Measurements from ENCODE around the gene ABCF2.
A peak's percentile ranks its signal among the peaks of the same experiment; 100 is the strongest.

ABCF2 gene

DNA sequence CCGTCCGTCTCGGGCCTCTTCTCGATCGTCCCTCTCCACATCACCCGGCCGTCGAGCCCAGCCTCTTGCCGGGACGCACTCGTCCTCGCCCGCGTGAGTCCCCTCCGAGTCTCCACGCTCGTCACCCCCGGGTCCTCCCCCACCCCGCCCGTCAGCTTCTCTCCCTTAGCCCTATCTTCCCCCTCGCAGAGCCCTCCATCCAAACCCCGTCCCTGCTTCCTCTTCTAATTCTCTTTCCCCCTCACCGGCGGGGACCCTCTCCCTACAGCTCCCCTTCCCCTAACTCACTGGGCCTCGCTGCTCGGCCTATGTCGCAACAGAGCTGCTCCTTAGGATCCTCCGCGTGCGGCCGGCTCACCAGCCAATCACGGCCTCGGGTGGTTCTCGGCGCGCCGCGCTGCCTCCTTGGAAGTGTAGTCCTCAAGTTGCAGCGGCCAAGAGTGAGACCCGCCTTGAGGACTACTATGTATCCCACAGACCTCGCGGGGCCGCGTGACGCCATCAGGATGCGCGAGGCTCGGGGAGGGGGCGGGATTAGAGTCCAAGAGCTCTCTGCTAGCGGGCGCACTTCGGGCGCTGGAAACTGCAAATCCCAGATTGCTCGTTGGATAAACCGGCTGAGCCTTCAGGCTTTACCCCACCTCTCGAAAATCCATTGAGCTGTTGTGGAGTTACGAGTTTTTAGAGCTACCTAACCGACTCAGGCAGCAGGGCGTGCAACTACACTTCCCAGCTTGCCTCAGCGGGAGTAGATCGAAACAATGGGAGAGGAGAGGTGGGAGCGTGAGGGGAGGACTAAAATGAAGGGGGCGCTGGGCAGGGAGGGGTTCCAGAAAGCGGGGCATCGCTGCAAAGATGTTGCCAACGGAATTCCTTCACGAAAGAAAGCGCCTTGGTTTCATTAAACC lies at the start of gene ABCF2:
TSS of gene ABCF2 (minus strand) at position 331 of the 908 bp plus-strand sequence. CDS start 747 bp downstream, outside the sequence.
- DNase-seq, result peak; percentile 95

GRCh38 chr7:151275813-151276577 lies 49.0 kb upstream of the ABCF2 start:
- no peak for DNase-seq

DNA sequence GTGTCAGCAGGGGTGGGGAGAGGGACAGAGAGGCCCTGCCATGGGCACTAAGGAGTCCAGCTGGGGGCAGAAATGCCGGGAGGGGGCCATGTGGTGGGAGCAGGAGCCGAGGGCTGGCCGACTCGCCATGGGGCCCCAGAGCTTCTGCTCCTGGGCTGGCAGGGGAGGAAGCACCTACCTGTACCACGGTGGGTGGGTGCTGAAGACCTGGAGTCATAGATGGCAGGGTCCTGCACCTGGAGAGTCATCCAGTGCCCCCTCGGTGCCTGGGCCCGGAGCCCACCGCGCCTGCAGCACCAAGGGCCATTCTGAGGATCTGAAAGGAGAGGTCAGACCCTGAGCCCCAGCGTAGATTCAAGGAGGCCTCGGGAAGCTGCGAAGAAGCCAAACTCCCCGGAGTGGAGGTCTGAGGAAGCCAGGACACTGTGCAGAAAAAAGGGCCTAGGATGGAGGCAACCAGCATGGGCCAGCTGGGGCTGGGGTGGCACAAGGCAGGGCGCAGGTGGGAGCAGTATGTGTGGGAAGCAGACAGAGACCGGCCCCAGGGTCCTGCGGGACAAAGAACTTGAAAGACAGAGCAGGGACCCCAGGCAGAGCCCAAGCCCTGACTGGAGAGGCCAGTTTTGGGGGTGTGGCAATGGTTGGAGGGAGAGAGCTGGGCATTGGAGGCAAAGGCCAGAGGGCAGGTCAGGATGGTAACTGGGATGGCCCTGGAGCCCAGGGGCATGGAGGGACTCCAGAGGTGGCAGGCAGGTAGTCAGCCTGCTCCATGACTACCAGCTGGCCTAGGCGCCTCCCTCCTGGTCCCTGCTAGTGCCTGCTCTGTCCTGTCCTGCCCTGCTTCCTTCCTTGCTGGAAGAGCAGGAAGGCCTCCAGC lies 48.2 kb upstream of the ABCF2 start:
- no peak for DNase-seq

DNA sequence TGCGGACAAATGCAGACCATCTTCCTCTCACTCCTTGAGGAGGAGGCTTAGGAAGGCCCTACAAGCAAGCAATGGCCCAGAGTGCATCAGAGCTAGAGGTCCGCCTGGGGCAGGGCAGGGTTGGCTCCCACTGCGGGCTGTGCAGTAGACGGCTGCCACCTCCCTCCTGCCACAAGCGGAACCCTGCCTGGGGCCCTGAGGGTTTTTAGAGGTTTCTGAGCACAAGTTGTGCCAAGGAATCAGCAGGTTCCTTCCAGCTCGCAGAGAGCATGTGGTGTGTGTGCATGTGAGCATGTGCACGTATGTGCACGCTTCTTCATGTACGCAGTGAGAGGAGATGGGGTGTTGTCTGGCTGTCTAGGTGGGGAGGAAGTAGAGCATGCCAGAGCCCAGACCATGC lies 47.4 kb upstream of the ABCF2 start:
- DNase-seq, result no peak

DNA sequence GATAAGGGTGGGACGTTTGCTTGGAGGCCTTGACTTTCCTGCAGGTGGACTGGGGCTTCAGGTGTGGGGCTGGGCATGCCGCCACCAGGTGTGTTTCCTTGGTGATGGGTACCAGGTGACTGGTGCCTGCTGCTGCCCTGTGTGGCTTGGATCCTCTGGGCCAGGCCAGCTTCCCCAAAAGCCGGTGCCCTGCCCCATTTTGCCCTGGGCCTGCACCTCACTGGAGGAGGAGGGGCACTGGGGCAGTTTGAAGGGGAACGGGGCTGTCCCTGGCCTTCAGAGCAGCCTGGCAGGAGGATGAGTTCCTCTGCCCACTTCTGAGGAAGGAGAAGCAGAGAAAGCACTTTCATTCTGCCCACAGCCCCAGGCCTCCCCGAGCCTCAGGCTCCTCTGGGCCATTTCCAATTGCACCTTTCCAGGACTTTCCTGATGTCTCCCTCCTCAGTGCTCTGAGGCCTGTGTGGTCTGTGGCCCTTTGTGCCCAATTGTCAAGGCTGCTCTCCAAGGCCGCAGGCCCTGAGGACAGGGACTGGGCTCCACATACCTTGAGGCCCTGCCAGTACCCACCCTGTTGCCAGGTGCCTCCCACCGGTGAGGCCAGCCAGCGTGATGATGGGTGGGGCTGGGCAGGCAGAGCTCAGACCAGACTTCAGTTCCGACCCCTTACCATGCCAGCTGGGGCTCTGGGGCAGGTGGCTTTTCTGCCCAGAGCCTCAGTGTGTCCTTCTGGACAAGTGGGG lies 46.8 kb upstream of the ABCF2 start:
- DNase-seq, result peak; percentile 46

DNA sequence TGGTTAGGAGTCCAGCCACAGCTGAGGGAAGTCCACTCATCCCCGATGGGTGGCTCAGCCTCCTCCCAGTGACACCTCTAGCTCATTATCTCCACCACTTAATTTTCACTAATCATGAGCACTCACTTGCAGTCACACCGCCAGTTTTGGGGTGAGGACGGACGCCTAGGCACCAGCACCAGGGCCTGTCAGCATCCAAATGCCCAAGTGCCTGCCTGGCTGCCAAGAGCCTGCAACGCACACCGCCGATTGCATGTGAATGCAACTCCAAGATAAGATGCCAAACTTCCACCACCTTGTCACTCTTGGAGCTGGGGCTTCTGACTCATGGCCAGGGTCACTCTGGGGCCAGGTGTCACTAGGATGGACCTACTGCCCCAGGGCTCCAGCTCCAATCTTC lies 45.9 kb upstream of the ABCF2 start:
- DNase-seq, result no peak

GRCh38 chr7:151272405-151272804 lies 45.4 kb upstream of the ABCF2 start:
- no peak for DNase-seq

DNA sequence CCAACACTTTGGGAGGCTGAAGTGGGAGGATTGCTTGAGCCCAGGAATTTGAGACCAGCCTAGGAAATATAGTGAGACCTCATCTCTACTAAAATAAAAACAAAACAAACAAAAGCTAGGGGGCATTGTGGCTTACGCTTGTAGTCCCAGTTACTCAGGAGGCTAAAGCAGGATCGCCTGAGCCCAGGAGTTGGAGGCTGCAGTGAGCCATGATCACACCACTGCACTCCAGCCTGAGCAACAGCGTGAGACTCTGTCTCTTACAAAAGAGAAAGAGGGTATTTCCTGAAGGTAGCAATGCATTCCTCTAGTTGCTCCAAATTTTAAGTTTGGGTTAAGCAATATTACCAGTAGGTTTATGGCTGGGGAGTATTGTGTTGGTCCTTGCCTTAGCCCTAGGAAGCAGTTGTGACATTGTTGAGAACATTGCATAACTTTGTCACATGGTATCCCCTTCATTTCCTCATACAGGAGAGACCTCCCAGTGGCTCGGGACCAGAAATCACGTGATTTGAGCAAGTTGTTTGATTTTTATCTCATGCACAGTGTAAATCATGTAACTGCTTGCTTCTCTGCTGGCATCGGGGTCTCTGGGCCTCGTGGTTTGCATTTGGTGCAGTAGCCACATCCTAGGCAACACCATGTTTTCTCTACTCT lies 44.8 kb upstream of the ABCF2 start:
- DNase-seq, result peak; percentile 56

DNA sequence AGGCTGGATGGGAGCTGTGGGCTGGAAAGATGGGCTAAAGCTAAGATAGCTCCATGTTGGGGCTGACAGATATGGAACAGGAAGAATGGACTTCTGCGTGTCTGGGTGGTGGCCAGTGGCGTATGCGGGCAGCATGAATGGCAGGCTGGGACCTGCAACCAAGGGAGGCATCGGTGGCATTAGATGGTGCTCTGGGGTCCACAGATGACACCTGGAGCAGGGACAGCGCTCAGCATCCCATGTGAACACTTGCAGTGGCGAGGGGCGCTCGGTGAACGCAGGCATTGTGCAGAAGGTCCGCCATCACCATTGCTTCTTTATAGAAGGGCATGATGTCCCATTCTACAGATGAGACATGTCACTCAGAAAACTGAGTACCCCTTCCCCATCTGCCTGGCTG lies 42.5 kb upstream of the ABCF2 start:
- DNase-seq, result no peak

DNA sequence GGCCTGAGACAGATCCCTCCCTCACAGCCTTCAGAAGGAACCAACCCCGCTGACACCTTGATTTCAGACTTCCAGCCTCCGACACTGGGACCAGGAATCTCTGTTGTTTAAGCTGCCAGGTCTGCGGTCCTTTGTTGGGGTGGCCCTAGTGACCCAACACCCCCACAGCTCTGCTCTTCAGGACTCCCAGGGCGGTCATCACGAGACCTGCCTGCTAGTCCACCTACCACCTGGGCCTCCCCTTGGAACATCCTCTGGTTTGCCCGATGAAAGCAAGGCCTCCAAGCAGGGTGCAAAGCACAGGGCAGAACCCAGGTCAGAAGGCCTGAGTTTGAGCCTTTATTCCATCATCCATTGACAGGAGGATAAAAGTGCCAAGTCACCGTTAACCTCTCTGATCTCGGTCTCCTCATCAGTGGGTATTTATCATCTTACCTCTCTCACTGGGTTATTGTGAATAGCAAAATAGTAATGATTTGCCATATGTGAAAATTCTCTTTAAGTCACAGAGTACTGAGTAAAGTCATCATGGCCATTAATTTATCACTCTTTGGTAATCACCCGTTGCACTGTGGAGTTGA lies 38.4 kb upstream of the ABCF2 start:
- no peak for DNase-seq

DNA sequence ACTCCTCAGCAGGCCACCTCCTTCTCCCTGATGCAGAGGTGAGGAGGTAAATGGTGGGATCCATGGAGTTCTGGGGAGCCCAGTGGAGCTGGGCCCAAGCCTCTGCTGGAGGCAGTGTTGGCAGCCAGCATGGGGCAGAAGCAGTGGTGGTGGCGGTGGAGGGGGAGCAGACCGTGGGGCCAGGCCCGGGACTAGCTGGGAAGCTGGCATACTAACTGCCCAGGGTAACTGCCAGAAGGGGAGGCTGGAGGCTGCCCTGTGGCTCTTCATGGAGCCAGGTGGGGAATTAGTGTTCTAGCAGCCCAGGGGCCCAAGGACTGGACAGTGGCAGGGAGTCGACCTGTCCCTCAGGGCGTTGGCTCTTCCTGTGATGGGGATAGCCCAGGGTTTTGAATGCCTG lies 37.6 kb upstream of the ABCF2 start:
- DNase-seq, result no peak

DNA sequence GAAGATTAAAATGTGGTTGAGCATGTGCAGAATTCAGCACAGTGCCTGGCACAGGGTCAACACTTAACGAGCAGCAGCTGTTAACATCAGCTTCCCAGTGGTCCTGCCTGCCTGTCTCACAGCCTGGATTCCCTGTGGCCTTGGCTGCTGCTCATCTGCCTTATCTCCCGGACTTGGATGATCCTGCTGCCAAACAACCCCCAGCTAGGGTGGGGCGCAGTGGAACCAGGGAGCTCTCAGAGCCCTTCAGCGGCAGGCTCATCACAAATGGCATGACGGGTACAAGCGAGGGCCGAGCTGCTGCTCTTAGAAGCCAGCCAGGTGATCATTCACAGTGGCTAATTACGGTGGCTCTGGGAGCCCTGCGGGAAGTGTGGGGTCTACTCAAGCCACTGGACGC lies 34.5 kb upstream of the ABCF2 start:
- no peak for DNase-seq

- no peak for DNase-seq
Observed at GRCh38 chr7:151260883-151261282, 33.9 kb upstream of the ABCF2 start.

GRCh38 chr7:151260471-151260870 lies 33.5 kb upstream of the ABCF2 start:
- no peak for DNase-seq

GRCh38 chr7:151257990-151258389 lies 31.0 kb upstream of the ABCF2 start:
- DNase-seq, result no peak

DNA sequence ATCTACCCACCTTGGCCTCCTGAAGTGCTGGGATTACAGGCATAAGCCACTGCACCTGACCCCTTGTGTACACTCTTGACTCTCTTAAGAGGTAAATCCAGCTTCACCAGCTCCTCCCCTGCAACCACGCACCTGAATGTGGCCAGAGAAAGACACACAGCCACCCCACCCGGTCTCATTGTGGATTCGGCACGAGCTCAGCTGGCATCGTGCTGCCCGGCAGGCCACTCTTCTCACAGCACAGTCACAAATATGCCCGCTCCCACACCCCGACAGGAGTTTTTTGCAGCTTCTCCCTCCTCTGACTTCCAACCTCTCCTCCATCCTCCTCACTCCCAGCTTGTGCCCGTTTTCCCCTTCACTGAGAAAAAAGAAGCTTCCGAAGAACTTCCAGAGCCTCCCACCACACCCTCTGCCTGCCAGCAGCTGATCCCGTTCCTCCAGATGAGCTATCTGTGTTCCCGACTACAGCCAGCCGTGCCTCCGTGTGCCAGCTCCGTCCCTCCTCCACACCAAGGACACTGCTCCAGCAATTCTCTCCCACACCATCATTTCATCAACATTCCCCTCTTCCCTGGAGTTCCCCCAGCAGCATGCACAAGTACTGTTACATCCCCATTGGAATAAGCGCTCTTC lies 29.5 kb upstream of the ABCF2 start:
- no peak for DNase-seq

GRCh38 chr7:151255390-151255789 lies 28.4 kb upstream of the ABCF2 start:
- no peak for DNase-seq

DNA sequence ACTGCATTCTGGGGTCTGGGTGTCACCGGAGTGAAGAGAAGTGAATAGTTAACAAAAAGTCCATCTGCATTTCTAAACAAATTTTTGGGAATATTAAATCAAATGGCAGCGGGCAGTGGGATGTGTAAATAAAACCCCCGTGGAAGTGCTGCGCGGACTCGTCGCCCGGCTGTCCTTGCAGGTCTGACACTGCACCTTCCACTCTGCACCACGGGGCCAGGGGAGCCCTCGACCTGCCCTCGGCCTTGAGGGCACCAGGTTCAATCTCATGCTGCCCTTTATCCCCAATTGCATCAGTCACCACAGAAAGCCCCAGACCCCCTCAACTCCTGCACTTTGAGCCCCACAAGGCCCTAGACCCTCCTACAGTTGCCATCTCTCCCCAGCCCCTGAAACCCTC lies 27.8 kb upstream of the ABCF2 start:
- no peak for DNase-seq

- DNase-seq, result no peak
Observed at GRCh38 chr7:151254316-151254715, 27.3 kb upstream of the ABCF2 start.

DNA sequence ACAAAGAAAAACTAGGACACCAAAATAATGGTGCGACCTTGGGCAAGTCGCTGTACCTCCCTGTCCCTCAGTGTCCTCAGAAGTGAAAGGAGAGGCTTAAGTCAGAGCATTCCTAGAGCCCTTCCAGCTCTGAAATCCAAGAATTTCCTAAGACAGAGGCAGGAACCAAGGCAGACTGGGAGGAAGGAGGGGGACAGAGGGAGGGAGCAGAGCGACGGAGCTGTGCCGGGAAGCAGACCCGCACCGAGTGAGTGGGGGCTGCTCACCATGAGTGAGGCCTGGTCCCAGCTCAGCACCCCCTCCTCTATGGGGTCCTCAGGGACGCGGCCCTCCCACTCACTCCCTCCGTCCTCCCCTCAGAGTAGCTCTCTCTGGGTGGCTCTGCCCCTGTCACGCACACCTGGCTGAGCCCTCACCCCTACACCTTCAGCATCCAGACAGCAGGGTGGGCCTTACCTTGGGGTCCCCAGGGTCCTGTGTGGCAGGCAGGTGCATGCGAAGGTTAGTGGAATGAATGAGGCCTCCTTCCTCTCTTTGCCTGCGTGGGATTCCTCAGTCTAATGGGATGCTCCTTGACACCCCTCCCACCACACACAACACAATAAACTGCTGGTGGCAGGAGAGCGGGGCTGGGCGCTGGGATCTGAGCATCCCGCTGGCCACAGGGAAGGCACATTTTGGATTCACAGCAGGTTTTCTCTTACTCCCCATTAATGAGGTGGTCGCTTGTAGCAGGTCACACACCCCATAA lies 26.1 kb upstream of the ABCF2 start:
- no peak for DNase-seq

Data from CD4-positive, alpha-beta T cell treated with Interferon gamma for 1 hour (primary cell).